ENCODE data around the gene POC1A. TPM values are rescaled to one million over a fixed set of nuclear protein-coding genes. Genes with fewer than 3 reads are reported as not detected.

Gene POC1A
- total RNA-seq, 2 donors from 2014 or later = 1.7 to 1.9 TPM

- intact Hi-C loops (cut with DNase I) = no loop called here
- no peak for DNase-seq (ENCODE audit: low spot score)
Observed at GRCh38 chr3:52029053-52029452, 125.2 kb downstream of the POC1A start.

- DNase-seq (ENCODE audit: low spot score) = no peak
- intact Hi-C loops (cut with DNase I) = no loop called here
Observed at GRCh38 chr3:52028572-52028971, 125.7 kb downstream of the POC1A start.

GRCh38 chr3:52026041-52026440, 128.2 kb downstream of the POC1A start:
- intact Hi-C loops (cut with DNase I) = no loop called here
- DNase-seq (ENCODE audit: low spot score) = no peak

GRCh38 chr3:52025453-52025852, 128.8 kb downstream of the POC1A start:
- intact Hi-C loops (cut with DNase I) = no loop called here
- DNase-seq (ENCODE audit: low spot score) = no peak

Other genes with a start within 250 kb of the POC1A start
- gene RRP9, start 212.5 kb downstream of the POC1A start, total RNA-seq = 10 to 100 TPM; 13.4 to 14.9 TPM
- 10 to 100 TPM; 16.5 to 22.3 TPM for gene PARP3, start 212.1 kb downstream of the POC1A start, total RNA-seq
- not detected for gene GPR62, start 199.0 kb downstream of the POC1A start, total RNA-seq
- gene PCBP4, start 187.0 kb downstream of the POC1A start, total RNA-seq = 10 to 100 TPM; 48.9 to 53.2 TPM
- 10 to 100 TPM; 21.0 to 32.7 TPM for gene ABHD14B, start 180.4 kb downstream of the POC1A start, total RNA-seq
- gene ABHD14A, start 179.4 kb downstream of the POC1A start, total RNA-seq = 10 to 100 TPM in 1 of 2 donors, 1 to 10 TPM in 1; 8.4 to 18.6 TPM
- gene ACY1, start 170.9 kb downstream of the POC1A start, total RNA-seq = 10 to 100 TPM; 11.8 to 12.3 TPM
- gene RPL29, start 158.5 kb downstream of the POC1A start, total RNA-seq = 100 to 1,000 TPM; 657 to 687 TPM
- gene DUSP7, start 97.9 kb downstream of the POC1A start, total RNA-seq = 10 to 100 TPM; 29.9 to 36.4 TPM
- gene ALAS1, start 43.7 kb upstream of the POC1A start, total RNA-seq = 10 to 100 TPM; 28.5 to 31.4 TPM
- under 1 TPM; 0.46 to 0.52 TPM for gene TLR9, start 71.2 kb upstream of the POC1A start, total RNA-seq
- gene TWF2, start 84.7 kb upstream of the POC1A start, total RNA-seq = 10 to 100 TPM; 40.0 to 51.0 TPM
- gene PPM1M, start 91.3 kb upstream of the POC1A start, total RNA-seq = 10 to 100 TPM; 21.1 to 28.8 TPM
- gene WDR82, start 124.2 kb upstream of the POC1A start, total RNA-seq = 10 to 100 TPM; 58.4 to 72.6 TPM
- 1 to 10 TPM; 6.8 to 8.7 TPM for gene GLYCTK, start 133.4 kb upstream of the POC1A start, total RNA-seq
- 1 to 10 TPM; 7.2 to 9.4 TPM for gene DNAH1, start 161.9 kb upstream of the POC1A start, total RNA-seq